Left hindlimb (tissue), 1 donor: ENCODE measurements around the gene TRAK1.
A peak's percentile ranks its signal among the peaks of the same experiment; 100 is the strongest.

Experiments
- DNase-seq: peaks from one replicate; pipeline ENCODE4 v3.0.0-alpha.2; 2018

The TRAK1 gene

GRCh38 chr3:42182555-42182954, 91.4 kb downstream of the TRAK1 start:
- DNase-seq: no peak

GRCh38 chr3:42183991-42184632, 93.0 kb downstream of the TRAK1 start:
- no peak for DNase-seq

DNA sequence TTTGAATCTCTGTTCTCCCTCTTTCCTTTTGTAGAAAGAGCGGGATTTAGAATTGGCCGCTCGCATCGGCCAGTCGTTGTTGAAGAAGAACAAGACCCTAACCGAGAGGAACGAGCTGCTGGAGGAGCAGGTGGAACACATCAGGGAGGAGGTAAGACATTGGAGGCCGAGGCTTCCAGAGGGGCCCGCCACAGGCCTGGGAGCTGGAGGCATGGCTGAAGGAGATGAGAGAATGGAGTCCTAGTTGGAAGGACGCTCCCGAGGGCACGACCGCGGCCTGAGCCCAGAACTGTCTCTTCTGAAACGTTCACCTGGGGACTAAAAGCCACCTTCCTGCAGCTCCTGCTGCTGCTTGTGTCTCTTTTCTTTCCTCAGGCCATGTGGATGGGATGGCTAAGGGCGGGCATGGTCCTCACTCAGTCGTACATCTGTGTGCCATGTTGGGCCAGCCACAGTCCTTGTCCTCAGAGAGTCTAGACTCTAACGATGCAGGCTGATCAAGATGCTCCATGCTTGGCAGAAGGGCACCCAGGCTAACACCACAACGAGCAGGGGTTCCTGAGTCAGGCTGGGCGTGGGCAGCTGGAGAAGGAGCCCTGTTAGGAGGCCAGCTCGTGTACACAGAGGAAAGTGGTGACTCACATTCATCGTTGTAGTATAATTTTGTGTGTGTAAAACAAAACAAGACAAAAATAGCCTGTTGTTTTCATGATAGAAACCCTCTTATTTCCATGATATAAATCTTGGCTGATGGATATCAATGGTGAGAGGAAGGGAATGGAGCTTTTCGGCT, 93.7 kb downstream of the TRAK1 start:
- DNase-seq: no peak

DNA sequence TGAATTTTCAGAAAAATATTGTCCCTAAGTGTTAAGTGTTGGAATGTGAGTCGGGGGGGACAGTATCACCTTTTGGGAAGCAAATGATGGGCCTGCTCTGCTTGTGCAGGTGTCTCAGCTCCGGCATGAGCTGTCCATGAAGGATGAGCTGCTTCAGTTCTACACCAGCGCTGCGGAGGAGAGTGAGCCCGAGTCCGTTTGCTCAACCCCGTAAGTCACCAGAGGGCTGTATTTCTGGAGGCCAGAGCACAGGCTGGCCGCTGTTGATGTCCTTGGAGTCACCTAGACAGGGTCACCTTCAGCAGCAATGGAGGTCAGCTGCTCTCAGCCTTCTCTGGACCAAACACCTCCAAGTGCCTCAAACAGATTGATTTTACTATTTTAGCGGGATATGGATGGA, 96.8 kb downstream of the TRAK1 start:
- DNase-seq: no peak

DNA sequence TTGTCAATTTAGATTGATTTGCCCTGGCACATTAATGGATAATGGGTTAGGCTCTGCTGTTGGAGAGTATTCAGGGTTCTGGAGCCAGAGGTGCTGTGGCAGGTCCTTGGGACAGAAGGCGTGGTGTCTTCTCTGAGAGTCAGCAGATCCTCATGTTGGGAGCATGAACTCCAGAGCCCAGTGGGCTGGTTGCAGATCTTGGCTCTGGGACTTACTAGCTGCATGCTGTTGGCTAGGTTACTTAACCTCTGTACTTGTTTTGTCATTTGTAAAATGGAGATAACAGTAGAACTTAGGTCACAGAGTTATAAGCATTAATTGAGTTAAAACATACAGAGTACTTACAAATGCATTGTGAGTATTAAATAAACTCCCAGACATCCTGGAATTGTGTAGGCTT, 97.2 kb downstream of the TRAK1 start:
- no peak for DNase-seq

DNA sequence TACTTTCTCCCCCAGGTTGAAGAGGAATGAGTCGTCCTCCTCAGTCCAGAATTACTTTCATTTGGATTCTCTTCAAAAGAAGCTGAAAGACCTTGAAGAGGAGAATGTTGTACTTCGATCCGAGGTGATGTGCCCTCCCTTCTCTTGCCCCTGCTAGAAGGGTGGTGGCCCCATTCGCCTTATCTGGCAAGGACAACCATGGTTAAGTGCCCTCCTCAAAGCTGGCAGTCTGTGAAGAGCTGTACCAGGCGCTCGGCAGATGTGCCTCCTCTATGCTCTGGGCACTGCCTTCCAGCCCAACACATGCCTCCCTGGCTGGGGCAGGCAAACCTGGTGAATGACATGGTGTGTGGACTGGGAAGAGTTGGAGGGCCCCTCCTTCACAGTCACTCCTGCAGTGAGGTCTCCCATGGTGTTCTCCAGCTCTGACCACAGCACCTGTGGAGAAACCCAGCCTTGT, 97.9 kb downstream of the TRAK1 start:
- DNase-seq: no peak

- DNase-seq: no peak
These were observed 98.6 kb downstream of the TRAK1 start for GRCh38 chr3:42189736-42190135.

GRCh38 chr3:42190701-42191442, 99.7 kb downstream of the TRAK1 start:
- DNase-seq: peak; percentile 49

GRCh38 chr3:42191443-42191747, 100.2 kb downstream of the TRAK1 start:
- DNase-seq: no peak

DNA sequence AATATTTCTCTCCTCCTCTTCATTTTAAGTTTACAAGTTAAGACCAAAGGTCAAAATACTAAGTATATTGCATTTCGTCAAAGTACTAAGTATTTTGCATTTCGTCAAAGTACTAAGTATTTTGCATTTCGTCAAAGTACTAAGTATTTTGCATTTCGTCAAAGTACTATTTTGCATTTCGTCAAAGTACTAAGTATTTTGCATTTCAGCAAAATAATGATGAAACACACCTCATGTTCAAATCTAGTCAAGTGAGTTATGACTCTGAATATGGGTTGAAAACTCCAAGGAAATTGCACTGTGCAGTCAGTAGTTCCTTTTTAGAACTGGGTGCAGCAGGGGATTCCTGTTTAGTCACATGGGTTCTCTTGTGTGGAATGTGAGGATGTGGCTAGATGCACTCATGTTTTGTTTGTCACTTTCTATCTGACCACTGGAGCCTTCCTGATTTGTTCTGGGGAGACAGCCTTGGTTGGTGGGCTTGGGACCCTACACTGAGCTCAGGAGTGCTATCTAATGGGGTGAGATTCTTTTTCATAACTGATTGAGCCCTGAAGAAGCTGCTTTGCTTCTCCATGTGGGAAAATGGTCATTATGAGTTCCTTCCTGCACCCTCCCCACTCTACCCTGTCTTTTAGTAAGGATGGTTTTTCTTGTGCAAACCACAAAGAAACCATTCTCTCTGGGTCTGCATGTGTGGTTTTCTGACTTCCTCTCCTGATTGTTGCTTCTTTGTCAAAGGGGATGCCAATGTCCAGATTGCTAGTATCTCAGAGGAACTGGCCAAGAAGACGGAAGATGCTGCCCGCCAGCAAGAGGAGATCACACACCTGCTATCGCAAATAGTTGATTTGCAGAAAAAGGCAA, 101.4 kb downstream of the TRAK1 start:
- DNase-seq: no peak

GRCh38 chr3:42194943-42195510, 103.9 kb downstream of the TRAK1 start:
- DNase-seq: no peak

GRCh38 chr3:42195879-42196330, 104.7 kb downstream of the TRAK1 start:
- no peak for DNase-seq

GRCh38 chr3:42198709-42199108, 107.6 kb downstream of the TRAK1 start:
- DNase-seq: no peak

DNA sequence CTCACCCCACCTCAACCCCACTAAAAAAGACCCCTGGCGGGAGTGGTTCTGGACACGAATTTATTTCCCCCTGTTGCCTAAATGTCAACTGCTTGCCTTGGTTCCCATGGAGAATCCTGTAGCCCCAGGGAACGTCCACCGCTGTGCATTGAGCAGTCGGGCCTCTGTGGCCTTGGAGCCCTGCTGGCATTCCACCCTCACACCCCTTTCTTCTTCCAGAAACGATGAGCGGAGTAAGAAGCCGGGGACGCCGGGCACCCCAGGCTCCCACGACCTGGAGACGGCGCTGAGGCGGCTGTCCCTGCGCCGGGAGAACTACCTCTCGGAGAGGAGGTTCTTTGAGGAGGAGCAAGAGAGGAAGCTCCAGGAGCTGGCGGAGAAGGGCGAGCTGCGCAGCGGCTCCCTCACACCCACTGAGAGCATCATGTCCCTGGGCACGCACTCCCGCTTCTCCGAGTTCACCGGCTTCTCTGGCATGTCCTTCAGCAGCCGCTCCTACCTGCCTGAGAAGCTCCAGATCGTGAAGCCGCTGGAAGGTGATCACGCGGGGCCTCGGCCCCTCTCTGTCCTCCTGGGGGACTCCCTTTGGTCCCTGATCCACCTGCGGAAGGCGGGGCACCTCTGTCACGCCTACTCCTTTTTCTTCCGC, 111.2 kb downstream of the TRAK1 start:
- DNase-seq: no peak

- no peak for DNase-seq
These were observed 113.9 kb downstream of the TRAK1 start for GRCh38 chr3:42204867-42205599.

DNA sequence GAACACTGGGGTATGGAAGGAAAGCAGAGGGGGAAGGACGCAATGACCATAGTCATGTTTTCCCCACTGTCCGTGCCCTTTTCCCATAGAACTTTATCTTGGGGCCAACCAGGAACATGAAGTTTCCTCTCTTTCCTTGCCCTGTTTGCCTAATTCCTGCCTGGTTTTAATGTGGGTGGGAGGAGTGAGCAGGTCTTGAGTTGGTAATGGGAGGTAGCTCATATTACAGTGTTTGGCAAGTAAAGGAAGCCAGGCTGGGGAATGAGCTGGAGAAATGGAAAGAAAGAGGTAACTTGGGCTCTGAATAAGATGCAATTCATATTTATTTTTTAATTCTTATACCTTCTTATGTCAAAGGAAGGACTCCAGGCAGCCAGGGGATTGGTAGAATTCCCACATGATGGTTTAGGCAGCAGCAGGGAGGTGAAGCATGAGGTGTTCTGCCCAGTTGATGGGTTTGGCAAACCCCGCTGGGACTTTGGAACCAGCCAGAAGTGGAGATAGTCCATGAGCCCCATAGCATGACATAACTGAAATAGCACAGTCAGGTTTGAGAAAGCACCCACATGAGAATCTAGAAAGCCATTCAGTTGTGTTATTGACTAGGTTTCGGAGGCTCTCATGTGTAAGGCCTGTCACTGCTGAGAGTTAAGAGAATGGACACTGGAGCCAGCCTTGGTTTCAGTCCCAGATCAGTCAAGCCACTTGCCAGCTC, 114.8 kb downstream of the TRAK1 start:
- DNase-seq: no peak

DNA sequence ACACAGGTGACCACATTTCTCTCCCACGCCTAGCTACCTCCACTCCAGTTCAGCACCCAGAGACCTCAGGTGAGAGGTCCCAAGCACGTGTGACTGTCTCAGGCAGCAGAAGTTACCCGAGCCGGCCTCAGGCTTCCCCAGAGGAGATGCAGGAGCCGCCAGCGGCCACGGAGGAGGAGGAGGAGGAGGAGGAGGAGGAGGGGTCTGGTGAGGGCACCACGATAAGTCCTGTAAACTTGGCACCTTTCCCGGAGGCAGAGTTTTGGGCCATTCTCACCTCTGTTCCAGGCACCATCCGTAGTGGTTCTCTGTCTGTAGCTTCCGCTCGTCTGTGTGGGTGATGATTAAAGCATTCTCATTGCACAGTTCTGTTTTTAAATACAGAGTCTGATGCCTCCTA, 118.8 kb downstream of the TRAK1 start:
- no peak for DNase-seq

DNA sequence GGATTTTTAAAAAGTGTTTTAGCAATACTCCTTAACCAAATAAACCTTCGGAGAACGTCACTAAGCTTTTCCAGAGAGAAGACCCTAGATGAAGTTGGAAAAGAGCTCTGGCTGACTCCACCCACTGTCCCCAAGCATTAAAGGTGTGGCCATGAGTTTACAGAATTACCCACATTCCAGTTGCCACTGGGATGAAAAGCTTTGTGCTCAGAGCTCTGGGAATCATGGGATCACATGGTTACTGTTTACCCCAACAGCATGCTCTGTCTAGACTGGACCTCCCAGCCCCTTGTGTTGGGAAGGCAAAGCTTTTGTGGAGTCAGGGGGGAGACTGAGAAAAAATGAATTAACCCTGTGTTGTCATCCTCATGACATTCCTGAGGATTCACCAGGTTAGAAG, 119.6 kb downstream of the TRAK1 start:
- DNase-seq: no peak

DNA sequence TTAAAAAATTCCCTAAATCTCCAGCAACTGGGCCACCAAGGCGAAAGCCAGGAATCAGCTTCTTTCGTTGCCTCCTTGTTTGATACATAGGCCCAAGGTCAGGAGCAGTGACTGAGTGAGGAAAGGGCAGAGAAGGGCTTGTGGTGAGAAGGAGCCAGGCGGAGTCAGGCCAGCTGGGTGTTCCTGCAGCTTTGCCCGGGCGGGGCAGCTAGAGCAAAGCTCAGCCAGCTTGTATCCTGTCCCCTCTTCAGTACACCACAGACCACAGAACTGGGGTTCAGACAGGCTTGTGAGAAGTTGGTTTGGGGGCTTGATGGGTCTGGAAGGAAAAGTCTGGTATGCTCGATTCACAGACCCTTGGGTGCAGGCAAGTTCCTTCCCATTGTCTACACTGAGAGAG, 122.3 kb downstream of the TRAK1 start:
- DNase-seq: no peak

- no peak for DNase-seq
These were observed 122.9 kb downstream of the TRAK1 start for GRCh38 chr3:42214064-42214463.
